DMS 273 (cell line): Measurements from ENCODE around the gene TRAF7.

Experiments
- DNase-seq: peaks from one replicate; lab custom pipeline; 2025; ENCODE audit not compliant: unreplicated experiment; lab: John Stamatoyannopoulos, UW

TRAF7 gene

DNA sequence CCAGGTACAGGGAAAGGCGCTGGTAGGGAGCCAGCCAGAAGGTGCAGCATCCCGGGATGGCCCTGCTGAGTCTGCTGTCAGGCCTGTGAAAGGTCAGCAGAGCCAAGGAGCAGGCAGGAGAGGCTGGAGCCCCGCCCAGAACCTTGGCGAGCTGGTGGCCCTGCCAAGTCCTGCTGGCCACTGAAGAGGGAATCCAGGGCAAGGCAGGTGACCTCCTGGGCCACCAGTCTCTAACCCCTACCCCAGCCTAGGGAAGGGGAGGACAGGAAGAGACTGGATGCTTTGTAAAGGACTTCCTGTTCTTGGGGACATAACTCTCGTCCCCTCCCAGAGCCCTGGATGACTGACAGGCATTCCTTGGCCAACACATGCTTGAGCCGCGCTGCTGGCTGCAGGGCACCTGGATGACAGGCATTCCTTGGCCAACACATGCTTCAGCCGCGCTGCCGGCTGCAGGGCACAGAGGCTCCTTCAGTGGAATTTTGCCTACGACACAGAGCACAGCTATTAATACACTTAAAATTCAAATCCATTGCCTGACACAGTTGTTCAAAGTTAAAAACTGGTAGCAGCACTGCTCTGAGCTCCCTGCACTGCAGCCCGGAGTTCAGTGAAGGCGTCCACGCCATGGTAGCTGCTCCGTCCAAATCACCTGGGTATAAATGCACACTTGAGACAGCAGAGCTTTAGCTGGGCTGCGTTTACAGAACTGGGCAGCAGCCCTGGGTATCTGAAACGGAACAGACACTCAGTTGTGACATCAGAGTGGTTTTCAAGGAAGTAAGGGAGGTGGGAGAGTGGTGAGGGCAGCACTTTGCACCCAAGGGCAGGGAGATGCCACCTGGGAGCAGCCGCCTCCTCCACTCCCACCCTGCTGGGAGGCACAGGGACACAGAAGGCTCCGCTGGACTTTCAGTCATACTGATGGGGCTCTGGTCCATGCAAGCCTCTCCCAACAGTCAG, 57.1 kb downstream of the TRAF7 start:
- DNase-seq = peak; percentile 51

- peak; percentile 76 for DNase-seq
Measured at GRCh38 chr16:2213817-2214718, 58.5 kb downstream of the TRAF7 start.

- DNase-seq = no peak
Measured at GRCh38 chr16:2214719-2214968, 59.1 kb downstream of the TRAF7 start, which contains the start of gene PGP. Gene PGP, minus strand, starts transcription at chr16:2214840. Its CDS starts 63 bp downstream, at chr16:2214777.

DNA sequence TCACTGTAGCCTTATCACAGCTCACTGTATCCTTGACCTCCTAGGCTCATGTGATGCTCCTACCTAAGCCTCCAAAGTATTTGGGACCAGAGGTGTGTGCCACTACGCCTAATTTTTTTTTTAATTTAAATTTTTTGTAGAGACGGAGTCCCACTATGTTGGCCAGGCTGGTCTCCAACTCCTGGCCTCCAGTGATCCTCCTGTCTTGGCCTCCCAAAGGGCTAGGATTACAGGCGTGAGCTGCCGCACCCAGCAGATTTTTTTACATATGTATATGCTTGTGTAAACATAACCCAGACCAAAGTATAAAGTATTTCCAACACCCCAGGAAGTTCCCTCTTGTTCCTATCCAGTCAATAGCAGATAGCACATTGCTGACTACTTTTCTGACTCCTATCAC, 60.7 kb downstream of the TRAF7 start:
- no peak for DNase-seq

GRCh38 chr16:2223221-2223941, 67.8 kb downstream of the TRAF7 start, which contains the start of gene E4F1:
Gene E4F1, plus strand, starts transcription at chr16:2223591. Its CDS starts 23 bp downstream, at chr16:2223614.
- DNase-seq = peak; percentile 100

DNA sequence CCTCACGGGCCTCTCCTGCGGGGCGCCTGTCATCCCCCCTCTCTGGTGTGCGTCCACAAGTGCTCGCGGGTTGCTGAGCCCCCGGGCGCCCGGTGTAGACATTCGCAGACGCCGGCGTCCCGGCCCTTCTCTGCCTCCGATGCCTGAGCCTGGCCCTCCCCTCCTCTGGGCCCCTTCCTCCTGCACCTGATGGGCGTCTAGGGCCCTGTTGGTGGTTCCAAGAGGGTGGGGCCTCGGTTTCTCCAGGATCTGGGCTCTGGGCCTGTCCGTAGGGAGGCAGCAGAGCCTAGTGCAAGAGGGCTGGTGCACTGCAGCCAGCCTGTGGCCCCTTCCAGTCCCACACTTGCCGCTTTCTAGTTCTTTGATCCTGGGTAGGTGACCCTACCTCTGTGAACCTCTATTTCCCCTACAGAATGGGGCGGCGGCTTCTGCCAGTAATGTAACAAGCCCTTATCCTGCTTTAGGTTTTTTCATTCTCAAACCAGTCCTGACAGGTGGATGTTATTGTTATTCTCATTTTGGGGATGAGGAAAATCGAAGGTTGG, 68.4 kb downstream of the TRAF7 start:
- peak; percentile 76 for DNase-seq

- no peak for DNase-seq
Measured at GRCh38 chr16:2226245-2226793, 70.7 kb downstream of the TRAF7 start.

DNA sequence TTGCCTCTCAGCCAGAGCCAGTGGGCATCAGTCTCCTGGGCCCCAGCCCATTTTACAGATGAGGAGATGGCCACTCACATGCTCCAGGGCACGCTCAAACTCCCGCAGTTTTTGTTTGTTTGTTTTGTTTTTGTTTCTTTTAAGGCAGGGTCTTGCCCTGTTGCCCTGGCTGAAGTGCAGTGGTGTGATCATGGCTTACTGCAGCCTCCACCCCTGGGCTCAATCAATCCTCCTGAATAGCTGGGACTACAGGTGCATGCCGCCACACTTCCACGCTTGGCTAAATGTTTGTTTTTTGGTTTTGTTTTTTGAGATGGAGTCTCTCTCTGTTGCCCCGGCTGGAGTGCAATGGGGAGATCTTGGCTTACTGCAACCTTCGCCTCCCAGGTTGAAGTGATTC, 71.3 kb downstream of the TRAF7 start:
- no peak for DNase-seq
